GM12878 (cell line): Measurements from ENCODE around the gene WIPF1. TPM values are rescaled to one million over a fixed set of nuclear protein-coding genes. Genes with fewer than 3 reads are reported as not detected.

Source experiments
- ATAC-seq: fragments of 200-7000 bp; cut with Tn5 transposase; 3 replicates; pipeline ENCODE4 v1.9.1; 2020; ENCODE audit warnings: mild to moderate bottlenecking, moderate library complexity
- BruUV-seq: library from RNA; stranded (reverse); fragments of 400-500 nt; replicated peaks from 2 replicates; lab custom pipeline; 2021; lab: Mats Ljungman, UMichigan
- CTCF ChIA-PET: fragments of 300-600 bp; sonication (Branson Sonifier 250); formaldehyde crosslinking; extraction: SDS; loops from one replicate; lab custom pipeline; 2021; ENCODE audit warnings: inconsistent platforms; lab: Yijun Ruan, JAX
- POLR2A ChIA-PET: fragments of 350-600 bp; formaldehyde crosslinking; extraction: SDS; loops from one replicate; lab custom pipeline; 2021; ENCODE audit warnings: inconsistent platforms; lab: Charles Lee
- RAD21 ChIA-PET: fragments of 300-600 bp; sonication (Branson Sonifier 250); formaldehyde crosslinking; loops from one replicate; lab custom pipeline; 2023; ENCODE audit warnings: antibody characterized with exemption; ENCODE audit not compliant: unreplicated experiment; lab: Charles Lee
- SMC1A ChIA-PET: fragments of 300-600 bp; sonication (Branson Sonifier 250); formaldehyde crosslinking; loops from one replicate; lab custom pipeline; 2023; ENCODE audit not compliant: unreplicated experiment, uncharacterized antibody; lab: Charles Lee
- DNase-seq: peaks from one replicate; pipeline ENCODE4 v3.0.0-alpha.2; 2011; ENCODE audit warnings: low read depth, low spot score
- FAIRE-seq: peaks from 3 replicates; lab custom pipeline; 2011; peaks lifted over from hg19 to GRCh38; lab: Jason Lieb, UNC
- H2AFZ ChIP-seq: 2 replicates; pipeline ENCODE4 v1.6.0; 2011; ENCODE audit warnings: low read depth, low read length, control low read depth; ENCODE audit not compliant: control insufficient read depth
- H3K27ac ChIP-seq: 2 replicates; pipeline ENCODE4 v1.5.1; 2011; ENCODE audit warnings: control low read depth; ENCODE audit not compliant: control insufficient read depth, insufficient read depth
- H3K27me3 ChIP-seq, 2 experiments: replicated peaks in 1 of 2; 2 replicates each; pipeline versions ENCODE4 v1.6.0 to v1.6.1; 2011; ENCODE audit warnings: low read length in 1 of 2; ENCODE audit not compliant: control insufficient read depth in 2 of 2, insufficient read depth in 2 of 2
- H3K36me3 ChIP-seq, 2 experiments: 2 replicates each; pipeline ENCODE4 v1.5.1; 2011; ENCODE audit warnings: low read length in 1 of 2; ENCODE audit not compliant: control insufficient read depth in 2 of 2, insufficient read depth in 2 of 2
- H3K4me1 ChIP-seq: 2 replicates; pipeline ENCODE4 v1.6.1; 2011; ENCODE audit warnings: mild to moderate bottlenecking, low read length, moderate library complexity, mixed read lengths; ENCODE audit not compliant: control insufficient read depth, insufficient read depth
- H3K4me2 ChIP-seq: 2 replicates; pipeline ENCODE4 v1.6.0; 2011; ENCODE audit warnings: control low read depth; ENCODE audit not compliant: control insufficient read depth, insufficient read depth
- H3K4me3 ChIP-seq: fragments of 200-600 bp; sonication (generic); 2 replicates; pipeline ENCODE4 v1.5.1; 2016
- H3K79me2 ChIP-seq: 2 replicates; pipeline ENCODE4 v1.6.0; 2011; ENCODE audit warnings: low read length; ENCODE audit not compliant: control insufficient read depth, insufficient read depth
- H3K9ac ChIP-seq: 2 replicates; pipeline ENCODE4 v1.8.0; 2011; ENCODE audit warnings: low read length, control low read depth, mixed read lengths; ENCODE audit not compliant: control insufficient read depth, insufficient read depth
- H3K9me3 ChIP-seq: replicated peaks from 3 replicates; pipeline ENCODE4 v1.5.1; 2011; ENCODE audit warnings: mild to moderate bottlenecking, low read length; ENCODE audit not compliant: control insufficient read depth, insufficient read depth
- H4K20me1 ChIP-seq: 2 replicates; pipeline ENCODE4 v1.6.0; 2011; ENCODE audit not compliant: control insufficient read depth, insufficient read depth
- BMI1 ChIP-seq: fragments of 450-650 bp; IDR thresholded peaks from 2 replicates; pipeline ENCODE4 v1.6.1; 2016; ENCODE audit warnings: mild to moderate bottlenecking, moderate library complexity, borderline replicate concordance
- BRCA1 ChIP-seq: IDR thresholded peaks from 2 replicates; pipeline ENCODE4 v1.6.1; 2011; ENCODE audit warnings: low read depth, low read length, improper control_type of control experiment
- FOS ChIP-seq: IDR thresholded peaks from 3 replicates; pipeline ENCODE4 v1.6.1; 2011; ENCODE audit warnings: borderline replicate concordance; ENCODE audit not compliant: insufficient read length; ENCODE audit errors: extremely low read depth
- NRF1 ChIP-seq: conservative IDR thresholded peaks from 2 replicates; pipeline ENCODE4 v1.6.1; 2011; ENCODE audit warnings: mild to moderate bottlenecking, low read depth, low read length, improper control_type of control experiment
- PAX8 ChIP-seq: fragments of 450-650 bp; IDR thresholded peaks from 2 replicates; pipeline ENCODE4 v1.6.1; 2017; ENCODE audit warnings: mild to moderate bottlenecking, moderate library complexity
- POLR2AphosphoS2 ChIP-seq: IDR thresholded peaks from 2 replicates; pipeline ENCODE4 v1.6.1; 2011; ENCODE audit warnings: low read depth, mild to moderate bottlenecking, low read length, improper control_type of control experiment, moderate library complexity
- RCOR1 ChIP-seq: conservative IDR thresholded peaks from 2 replicates; pipeline ENCODE4 v1.6.1; 2012; ENCODE audit warnings: low read depth, low read length, improper control_type of control experiment
- SPI1 ChIP-seq: IDR thresholded peaks from 2 replicates; pipeline ENCODE4 v1.6.1; 2011; ENCODE audit warnings: low read depth, mild to moderate bottlenecking, low read length, moderate library complexity, borderline replicate concordance; ENCODE audit not compliant: insufficient read depth
- SREBF1 ChIP-seq: IDR thresholded peaks from 2 replicates; pipeline ENCODE4 v1.6.1; 2012; ENCODE audit warnings: mild to moderate bottlenecking, low read length
- WGBS: methylation state at CpG from one replicate; pipeline ENCODE4 v1.1.6; 2016; ENCODE audit warnings: low lambda C conversion rate; ENCODE audit not compliant: insufficient replicate concordance, insufficient coverage; ENCODE audit errors: missing lambda C conversion rate; 5-methylcytosine and 5-hydroxymethylcytosine counted together
- in situ Hi-C: fragments of 300-500 bp; cut with MboI; formaldehyde crosslinking; loops from 9 replicates; pipeline ENCODE4 v1.14.3; 2018; ENCODE audit warnings: mixed read lengths
- intact Hi-C: fragments of 100-400 bp; cut with micrococcal nuclease; formaldehyde crosslinking; loops from one replicate; pipeline ENCODE4 v1.14.2; 2022; ENCODE audit not compliant: unreplicated experiment
- polyA plus RNA-seq, 11 experiments: library from polyadenylated mRNA; depleted of rRNA in 4 of 11; unstranded in 6 of 11; stranded (reverse) in 5 of 11; fragments of >200 nt; fragmentation: Nextera tagmentation in 4 of 11; fragmentation: Illumina TruSeq in 1 of 11; extraction: Ambion mirVana in 4 of 11; extraction: Trizol in 1 of 11; gene quantifications; 1 replicate in 1 of 11; 2 replicates in 10 of 11; pipeline versions ENCODE4 v1.2.1 to v1.2.3, GENCODE V29; 2011 to 2016; ENCODE audit warnings: inconsistent platforms in 2 of 11, missing spikeins in 2 of 11, low read depth in 1 of 11
- total RNA-seq, 4 experiments: library from RNA; depleted of rRNA in 3 of 4; stranded (reverse); fragments of >200 nt in 3 of 4; fragmentation: Illumina TruSeq in 1 of 4; extraction: Trizol in 1 of 4; gene quantifications; 2 replicates each; pipeline versions ENCODE4 v1.2.1 to v1.2.3, GENCODE V29; 2013 to 2021

WIPF1 gene
- total and polyA plus RNA-seq, 10 of the 15 experiments (the other 5 are each of a cell fraction or from before 2014, with no cell fraction given): 23.1 to 188 (median 68.9) TPM

- H3K4me1 ChIP-seq: peaks cover 9% of the 10 kb centered on the region
- RAD21 ChIA-PET: interaction anchor here (1.4 kb wide), 1 partner anchor 32 kb away, joined by 5 read pairs; no protein-coding TSS in a partner anchor
- POLR2A ChIA-PET: interaction anchor here (0.6 kb wide), 1 partner anchor 27 kb away, joined by 6 read pairs; no protein-coding TSS in a partner anchor
- peaks cover 0 to 2% of the 10 kb centered on the region in 2 experiments; a peak in 1 of 4 replicates for H3K27me3 ChIP-seq
- no peaks in the 10 kb centered on the region for H3K79me2 ChIP-seq
- no peak overlapping the region for H3K9ac ChIP-seq
- H3K4me2 ChIP-seq: peak overlapping the region; percentile 33
- intact Hi-C loops: no loop called here
- H3K4me3 ChIP-seq: no peak overlapping the region
- peak; percentile 62 for ATAC-seq
- no peaks in the 10 kb centered on the region for H3K9me3 ChIP-seq
- BruUV-seq: no TSS peak
- CTCF ChIA-PET: interaction anchor here (0.9 to 2.8 kb wide), 4 partner anchors 26 to 178 kb away, joined by 3 to 11 read pairs (median 4); no protein-coding TSS in a partner anchor
- DNase-seq: no peak
- no peaks in the 10 kb centered on the region for H3K36me3 ChIP-seq
- peak; percentile 18 for FAIRE-seq
- no peak for TF ChIP-seq SREBF1
- no peak for TF ChIP-seq BRCA1
- TF ChIP-seq PAX8: no peak
- TF ChIP-seq BMI1: no peak
- TF ChIP-seq SPI1: peak; percentile 38; the same call in 1 of the 2 replicates
- H3K27ac ChIP-seq: no peak overlapping the region
- peak overlapping the region; percentile 71 for H2AFZ ChIP-seq
- in situ Hi-C loops: no loop called here
- H4K20me1 ChIP-seq: no peaks in the 10 kb centered on the region
- SMC1A ChIA-PET: interaction anchor here (0.5 to 2.6 kb wide), 7 partner anchors 24 to 54 kb away, joined by 3 to 16 read pairs (median 4); no protein-coding TSS in a partner anchor
- WGBS: 65% methylated on average over 5 of the region's 5 CpGs
Observed at GRCh38 chr2:174516501-174517378, 80.9 kb downstream of the WIPF1 start.

- no peak overlapping the region for H3K4me2 ChIP-seq
- H4K20me1 ChIP-seq: no peaks in the 10 kb centered on the region
- ChIA-PET RAD21 (no interaction called here), POLR2A (no interaction called here), CTCF (no interaction called here), SMC1A (interaction anchor here (0.6 to 1.6 kb wide), 5 partner anchors 8 to 186 kb away, joined by 3 to 6 read pairs (median 3); no protein-coding TSS in a partner anchor)
- H3K9ac ChIP-seq: no peak overlapping the region
- no peak for FAIRE-seq
- H3K4me1 ChIP-seq: peaks cover 9% of the 10 kb centered on the region
- intact Hi-C loops (no loop called here), in situ Hi-C loops (no loop called here)
- H3K9me3 ChIP-seq: peaks cover 2% of the 10 kb centered on the region
- H3K79me2 ChIP-seq: no peaks in the 10 kb centered on the region
- H2AFZ ChIP-seq: no peak overlapping the region
- H3K36me3 ChIP-seq: no peaks in the 10 kb centered on the region
- BruUV-seq: no TSS peak
- DNase-seq: no peak
- no peak for ATAC-seq
- H3K27ac ChIP-seq: no peak overlapping the region
- TF ChIP-seq SPI1 (no peak), RCOR1 (no peak), POLR2AphosphoS2 (no peak), FOS (no peak), NRF1 (no peak)
- H3K27me3 ChIP-seq: no peaks in the 10 kb centered on the region
- no peak overlapping the region for H3K4me3 ChIP-seq
- 90% methylated on average over 3 of the region's 3 CpGs for WGBS
Observed at GRCh38 chr2:174512345-174512744, 85.3 kb downstream of the WIPF1 start.
